HG03039 (cell line): ENCODE results near the gene NEK8.
"Not testable (repeated sequence)": the region's sequence is repeated elsewhere in the genome, so short reads cannot be mapped to it uniquely, and the experiment has no call there.

Experiments
- ATAC-seq: cut with Tn5 transposase; IDR thresholded peaks from one replicate; pipeline ENCODE4 v1.9.1; 2021; ENCODE audit warnings: mild to moderate bottlenecking, moderate library complexity; ENCODE audit not compliant: unreplicated experiment

The NEK8 gene

DNA sequence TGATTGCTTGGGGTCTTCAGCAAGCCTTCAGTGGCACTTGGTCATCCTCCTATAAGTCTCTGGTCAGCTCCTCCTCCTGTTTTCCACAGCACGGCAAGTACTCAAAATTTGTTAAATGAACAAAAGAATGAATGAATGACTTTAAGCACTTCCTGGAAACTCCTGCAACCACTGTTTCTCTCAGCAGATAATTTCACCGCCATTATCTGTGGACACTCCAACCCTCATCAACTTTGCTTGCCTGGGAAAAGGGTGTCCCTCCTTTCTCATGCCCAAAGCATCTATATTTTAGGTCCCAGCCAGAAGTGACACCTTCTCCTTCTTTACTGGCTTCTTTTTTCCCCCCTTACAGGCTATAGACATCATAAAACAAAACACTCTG lies 21.3 kb upstream of the NEK8 start:
- no peak for ATAC-seq

- ATAC-seq = peak; percentile 71
Measured at GRCh38 chr17:28710861-28711722, 17.5 kb upstream of the NEK8 start.

GRCh38 chr17:28711723-28712031 lies 16.9 kb upstream of the NEK8 start, which contains the start of gene PROCA1:
PROCA1 (minus strand) TSS chr17:28711888; CDS start chr17:28711660, 228 bp downstream.
- peak; percentile 11 for ATAC-seq

GRCh38 chr17:28712032-28712704 lies 16.4 kb upstream of the NEK8 start:
- ATAC-seq = peak; percentile 23

DNA sequence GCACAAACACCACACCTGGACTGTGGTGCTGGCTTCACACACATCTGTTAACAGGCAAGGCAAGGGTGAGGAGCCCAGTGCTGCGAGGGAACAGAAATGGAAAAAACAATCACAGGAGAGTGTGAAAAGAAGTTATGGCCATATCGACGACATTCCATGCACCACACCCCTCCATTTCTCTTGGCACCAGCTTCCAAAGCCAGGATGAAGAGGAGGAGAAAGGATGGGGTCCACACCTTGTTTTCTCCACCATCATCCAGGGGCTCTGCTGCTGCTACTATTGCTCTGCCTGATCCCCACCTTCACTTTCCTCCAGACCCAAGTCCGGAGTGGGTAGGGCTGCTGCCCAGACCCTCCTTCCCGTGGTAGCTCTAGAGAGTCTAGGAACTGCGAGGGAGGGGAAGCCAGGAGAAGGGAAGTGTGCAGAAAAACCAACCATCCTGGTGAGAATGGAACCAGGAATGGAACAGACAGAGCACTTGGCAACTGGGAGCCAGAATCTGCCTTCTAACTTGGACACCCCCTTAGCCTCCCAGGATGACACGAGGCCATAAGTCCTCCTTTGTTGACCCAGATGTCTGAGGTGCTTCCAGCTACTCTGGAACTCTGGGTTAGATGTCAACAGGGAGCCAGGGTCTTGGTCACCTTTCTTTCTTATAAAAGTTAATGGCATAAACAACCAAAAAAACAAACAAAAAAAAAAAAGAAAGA lies 15.7 kb upstream of the NEK8 start:
- no peak for ATAC-seq

- no peak for ATAC-seq
Measured at GRCh38 chr17:28714281-28714680, 14.3 kb upstream of the NEK8 start.

GRCh38 chr17:28715217-28715616 lies 13.4 kb upstream of the NEK8 start:
- no peak for ATAC-seq

DNA sequence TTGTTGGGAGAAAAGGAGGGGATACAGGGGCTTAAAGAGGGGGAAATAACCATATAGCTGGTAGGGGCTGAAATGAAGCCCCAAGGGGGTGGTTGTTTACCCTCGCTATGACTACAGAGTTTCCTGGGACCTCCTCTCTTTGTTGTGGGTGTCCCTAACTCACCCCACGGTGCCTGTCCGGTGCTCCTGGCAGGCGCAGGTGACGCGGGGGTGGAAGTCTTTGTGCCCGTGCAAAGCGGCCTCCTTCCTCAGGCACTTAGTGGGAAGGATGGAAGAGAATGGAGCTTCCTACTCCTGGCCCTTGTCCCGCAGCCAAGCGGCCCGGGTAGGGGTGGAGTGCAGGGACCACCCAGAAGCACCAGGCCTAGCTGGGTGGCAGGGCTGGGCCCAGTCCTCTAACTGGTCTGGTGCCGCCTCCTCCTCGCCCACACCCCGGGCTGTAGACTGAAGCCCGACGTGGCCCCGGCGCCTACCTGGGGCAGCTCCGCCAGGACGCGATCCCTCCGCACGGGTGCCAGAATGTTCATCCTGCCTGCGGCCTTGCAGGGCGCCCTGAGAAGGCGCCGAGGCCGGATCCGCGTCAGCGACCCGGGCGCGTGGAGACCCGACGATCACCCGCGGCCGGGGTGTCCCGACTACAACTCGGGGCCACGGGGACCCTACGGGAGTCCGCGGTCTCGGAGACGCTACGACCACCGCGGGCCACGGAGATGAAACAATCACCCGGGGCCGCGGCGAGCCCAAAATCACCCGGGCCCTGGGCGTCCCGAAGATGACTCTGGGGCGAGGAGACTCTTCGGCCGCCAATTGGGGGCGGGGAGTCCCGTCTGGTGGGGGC lies 11.6 kb upstream of the NEK8 start:
- ATAC-seq = no peak

DNA sequence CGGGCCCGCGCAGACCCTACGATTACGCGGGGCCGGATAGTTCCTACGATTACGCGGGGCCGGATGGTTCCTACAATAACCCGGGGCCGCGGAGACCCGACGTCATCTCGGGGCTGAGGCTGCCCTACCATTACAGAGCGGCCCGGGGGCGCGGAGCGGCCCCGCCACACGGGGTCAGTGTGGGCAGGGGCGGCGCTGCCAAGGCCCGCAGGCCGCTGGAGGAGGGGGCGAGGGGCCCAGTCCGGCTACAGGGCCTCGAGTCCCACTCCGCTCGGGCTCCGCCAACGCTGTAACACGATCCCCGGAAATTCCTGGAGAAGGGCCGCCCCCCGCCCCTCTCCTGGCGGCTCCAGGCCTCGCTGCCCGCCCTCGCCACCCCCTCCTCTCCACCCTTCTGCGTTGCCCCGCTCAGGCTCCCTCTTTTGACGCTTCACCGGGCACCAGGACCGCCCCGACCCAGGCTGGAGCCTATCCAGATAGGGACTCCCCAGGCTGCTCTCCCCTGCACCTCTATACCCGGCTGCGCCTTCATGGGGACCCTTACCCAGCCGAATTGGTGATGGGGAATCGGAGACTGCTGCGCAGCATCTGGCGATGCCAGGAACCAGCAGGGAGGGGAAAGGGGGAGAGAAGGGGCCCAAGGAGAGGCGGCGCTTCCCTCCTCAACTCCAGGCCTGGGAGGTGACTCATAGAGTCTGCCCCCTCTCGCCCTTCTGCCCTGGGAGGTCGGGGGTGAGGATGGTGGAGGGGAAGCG lies 10.8 kb upstream of the NEK8 start, which contains the start of gene RAB34:
Gene RAB34 (minus strand): TSS at position 291 of the 755 bp plus-strand sequence. CDS start 602 bp downstream, outside the sequence.
- ATAC-seq = no peak

GRCh38 chr17:28718333-28719020 lies 10.1 kb upstream of the NEK8 start:
- no peak for ATAC-seq

DNA sequence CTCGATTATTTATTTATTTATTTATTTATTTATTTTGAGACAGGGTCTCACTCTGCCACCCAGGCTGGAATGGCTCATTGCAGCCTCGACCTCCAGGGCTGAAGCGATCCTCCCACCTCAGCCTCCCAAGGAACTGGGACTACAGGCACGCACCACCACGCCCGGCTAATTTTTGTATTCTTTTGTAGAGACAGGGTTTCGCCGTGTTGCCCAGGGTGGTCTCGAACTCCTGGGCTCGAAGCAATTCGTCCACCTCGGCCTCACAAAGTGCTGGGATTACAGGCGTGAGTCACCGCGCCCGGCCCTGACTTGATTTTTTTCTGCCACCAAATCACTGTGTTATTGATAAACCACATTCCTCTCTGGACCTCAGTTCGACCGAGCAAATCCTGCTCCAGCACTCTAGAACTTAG lies 9.6 kb upstream of the NEK8 start:
- ATAC-seq = no peak

DNA sequence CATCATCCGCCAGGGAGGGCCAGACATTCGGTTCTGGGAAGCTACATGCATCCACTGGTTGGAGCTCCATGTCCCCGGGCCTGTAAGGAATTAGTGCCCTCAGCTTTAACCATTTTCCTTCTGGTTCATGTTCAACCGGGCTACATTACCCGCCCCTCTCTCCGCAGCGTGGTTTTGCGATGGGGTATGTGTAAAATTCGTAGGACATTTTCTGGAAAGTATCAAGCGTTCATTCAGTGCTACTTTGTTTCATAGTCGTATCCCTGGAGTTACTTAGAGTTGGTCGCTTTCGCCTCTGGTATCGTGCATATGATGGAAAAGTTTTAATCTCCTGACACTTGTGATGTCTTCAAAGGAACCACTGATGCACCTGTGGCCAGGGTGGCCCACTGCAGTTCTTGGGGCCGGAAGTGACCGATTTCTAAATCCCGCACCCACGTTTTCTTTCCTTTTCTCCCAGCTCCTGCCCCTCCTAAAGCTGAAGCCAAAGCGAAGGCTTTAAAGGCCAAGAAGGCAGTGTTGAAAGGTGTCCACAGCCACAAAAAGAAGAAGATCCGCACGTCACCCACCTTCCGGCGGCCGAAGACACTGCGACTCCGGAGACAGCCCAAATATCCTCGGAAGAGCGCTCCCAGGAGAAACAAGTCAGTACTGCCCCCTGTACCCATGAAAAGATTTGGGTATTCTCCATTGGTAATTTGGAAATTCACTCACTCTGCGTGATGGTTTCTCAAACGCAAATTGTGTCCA lies 8.2 kb upstream of the NEK8 start:
- ATAC-seq = no peak

DNA sequence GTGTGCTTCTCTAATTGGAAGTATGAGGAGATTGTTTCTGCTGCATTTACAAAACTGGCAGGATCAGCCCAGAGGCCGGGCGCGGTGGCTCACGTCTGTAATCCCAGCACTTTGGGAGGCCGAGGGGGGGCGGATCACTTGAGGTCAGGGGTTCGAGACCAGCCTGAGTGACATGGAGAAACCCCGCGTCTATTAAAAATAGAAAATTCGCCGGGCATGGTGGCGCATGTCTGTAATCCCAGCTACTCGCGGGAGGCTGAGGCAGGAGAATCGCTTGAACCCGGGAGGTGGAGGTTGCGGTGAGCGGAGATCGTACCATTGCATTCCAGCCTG lies 7.6 kb upstream of the NEK8 start:
- ATAC-seq = not testable (repeated sequence)

DNA sequence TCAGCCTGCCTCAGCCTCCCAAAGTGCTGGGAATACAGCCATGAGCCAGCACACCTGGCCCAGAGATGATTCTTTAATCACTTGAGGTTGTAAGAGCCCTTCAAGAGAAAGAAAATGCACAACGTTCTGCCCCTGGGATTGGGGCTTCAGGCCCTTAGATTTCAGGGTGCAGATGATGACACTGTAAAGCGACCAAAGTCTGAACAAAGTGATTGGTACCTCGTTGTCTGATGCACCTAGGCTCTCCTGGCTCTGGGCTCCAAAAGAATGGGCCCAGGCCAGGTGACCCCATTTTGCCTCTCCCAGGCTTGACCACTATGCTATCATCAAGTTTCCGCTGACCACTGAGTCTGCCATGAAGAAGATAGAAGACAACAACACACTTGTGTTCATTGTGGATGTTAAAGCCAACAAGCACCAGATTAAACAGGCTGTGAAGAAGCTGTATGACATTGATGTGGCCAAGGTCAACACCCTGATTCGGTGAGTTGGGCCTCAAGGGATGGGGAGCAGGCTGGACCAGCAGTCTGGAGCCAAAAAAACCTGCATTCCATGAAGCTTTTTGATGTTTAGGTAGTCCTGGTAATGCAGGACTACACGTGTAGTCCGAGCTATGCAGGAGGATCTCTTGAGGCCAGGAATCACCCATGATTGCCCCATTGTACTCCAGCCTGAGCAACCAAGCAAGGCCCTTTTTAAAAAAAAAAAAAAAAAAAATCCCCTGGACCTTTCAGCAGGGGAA lies 6.0 kb upstream of the NEK8 start:
- ATAC-seq = no peak

DNA sequence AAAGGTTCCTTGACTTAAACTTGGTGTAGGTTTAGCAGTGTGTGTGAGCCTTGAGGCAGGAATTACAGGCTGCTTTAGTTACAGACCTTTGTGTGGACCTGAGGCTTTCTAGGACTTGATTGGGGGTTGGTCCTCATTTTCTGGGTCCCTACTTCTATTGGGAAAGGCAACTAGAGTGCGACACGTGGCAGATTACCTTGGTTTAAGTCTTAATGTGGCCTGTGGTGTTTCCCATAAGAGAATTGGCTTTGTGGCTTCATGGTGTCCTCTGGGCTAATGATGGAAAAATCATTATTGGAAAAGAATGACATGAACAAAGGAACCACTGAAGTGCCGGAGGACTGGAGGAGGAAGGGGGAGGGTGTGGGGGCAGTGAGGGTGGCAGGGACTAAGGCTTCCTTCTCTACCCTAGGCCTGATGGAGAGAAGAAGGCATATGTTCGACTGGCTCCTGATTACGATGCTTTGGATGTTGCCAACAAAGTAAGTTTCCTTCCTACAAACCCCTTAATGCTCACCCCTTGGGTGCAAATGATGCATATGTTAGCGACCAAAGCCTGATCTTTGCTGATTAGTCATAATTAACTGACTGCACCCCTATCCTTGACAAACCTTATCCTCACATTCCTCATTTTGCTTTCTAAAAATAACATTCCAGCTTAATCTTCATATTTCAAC lies 5.3 kb upstream of the NEK8 start:
- ATAC-seq = no peak

- ATAC-seq = not testable (repeated sequence)
Measured at GRCh38 chr17:28723836-28724499, 4.6 kb upstream of the NEK8 start.
